Cardiac septum (tissue), 1 donor: ENCODE results near the gene TDP1. TPM values are rescaled to one million over a fixed set of nuclear protein-coding genes. Genes with fewer than 3 reads are reported as not detected.
"Not testable (repeated sequence)": the region's sequence is repeated elsewhere in the genome, so short reads cannot be mapped to it uniquely, and the experiment has no call there.

Experiments used
- DNase-seq: peaks from one replicate; pipeline ENCODE4 v3.0.0-alpha.2; 2020; ENCODE audit warnings: low spot score
- intact Hi-C: fragments of 100-400 bp; cut with DNase I; formaldehyde crosslinking; loops from one replicate; pipeline ENCODE4 v1.14.0; 2022
- total RNA-seq: library from RNA; stranded (reverse); fragmentation: NEBNext Ultra II Directional; extraction: Animal tissue kit (Norgen Biotek cat#: 25700); gene quantifications from one replicate; pipeline ENCODE4 v1.2.1, GENCODE V29; 2021
- donor health status: DM: no; HTN: no; CAD: no.

The TDP1 gene
- total RNA-seq, 1 donor from 2014 or later: 2.8 TPM

DNA sequence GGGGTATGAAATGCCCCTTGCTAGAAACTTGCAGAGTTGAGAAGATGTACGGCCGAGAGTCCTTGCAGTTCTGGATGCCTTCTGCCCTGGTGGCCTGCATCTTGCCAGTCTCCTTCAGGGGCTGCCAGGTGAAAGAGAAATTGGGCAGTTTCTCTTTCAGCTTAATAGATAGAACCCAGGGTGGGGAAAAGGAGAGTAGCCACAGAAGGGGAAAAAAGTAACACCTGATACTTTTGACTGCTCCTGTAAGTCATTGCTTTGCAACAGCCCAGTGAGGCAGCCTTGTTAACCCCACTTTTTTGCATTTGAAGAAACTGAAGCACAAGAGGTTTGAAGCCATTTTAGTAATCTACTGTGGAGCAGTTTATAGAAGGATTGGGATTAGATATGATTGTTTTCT is 27.6 kb downstream of the TDP1 start:
- DNase-seq: no peak
- intact Hi-C loops: no loop called here

DNA sequence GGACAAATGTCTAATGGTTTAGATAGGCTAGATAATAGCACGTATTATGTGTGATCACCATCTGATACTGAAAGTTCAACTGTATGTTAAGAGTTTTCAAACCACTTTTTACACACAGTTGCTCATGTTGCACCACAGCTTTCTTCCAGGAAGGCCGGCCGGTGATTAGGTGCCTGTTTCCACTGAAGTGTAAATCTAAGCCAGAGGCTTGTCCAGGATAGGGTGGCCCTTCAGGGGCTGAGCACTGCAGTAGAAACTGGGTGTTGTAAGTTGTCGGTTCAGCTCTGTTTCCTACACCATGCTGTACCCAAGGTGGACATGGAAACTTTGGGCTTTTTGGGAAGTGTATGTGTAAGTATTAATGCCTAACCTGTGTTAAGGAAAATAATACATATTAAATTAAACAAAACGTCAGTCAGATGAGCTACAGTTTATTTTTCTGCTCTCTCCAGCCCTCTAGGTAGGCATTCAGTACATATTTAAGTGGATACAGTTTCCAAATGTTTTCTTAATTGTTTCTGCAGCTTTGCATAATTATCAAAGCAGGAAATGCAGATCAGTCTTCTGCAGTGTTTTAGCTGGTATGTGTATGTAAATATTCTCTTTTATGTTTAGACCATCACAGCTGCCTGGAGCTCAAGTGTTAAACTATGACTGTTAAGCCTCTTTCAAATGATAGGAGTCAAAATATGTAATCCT is 30.9 kb downstream of the TDP1 start:
- intact Hi-C loops: no loop called here
- no peak for DNase-seq

DNA sequence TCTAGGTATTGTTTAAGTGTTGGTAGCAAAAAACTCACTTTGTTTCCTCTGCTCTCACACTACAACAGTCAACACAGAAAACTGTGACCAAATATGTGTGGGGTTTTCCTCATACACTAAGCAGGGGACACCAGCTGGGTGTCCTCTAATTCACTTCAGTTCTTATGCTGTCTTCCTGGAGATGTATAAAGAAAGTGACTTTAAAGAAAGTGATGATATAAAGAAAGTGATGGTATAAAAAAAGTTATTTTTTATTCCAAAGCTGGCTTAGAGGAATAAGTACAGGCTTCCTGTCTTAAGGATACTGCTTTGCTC is 31.4 kb downstream of the TDP1 start:
- no peak for DNase-seq
- intact Hi-C loops: no loop called here

DNA sequence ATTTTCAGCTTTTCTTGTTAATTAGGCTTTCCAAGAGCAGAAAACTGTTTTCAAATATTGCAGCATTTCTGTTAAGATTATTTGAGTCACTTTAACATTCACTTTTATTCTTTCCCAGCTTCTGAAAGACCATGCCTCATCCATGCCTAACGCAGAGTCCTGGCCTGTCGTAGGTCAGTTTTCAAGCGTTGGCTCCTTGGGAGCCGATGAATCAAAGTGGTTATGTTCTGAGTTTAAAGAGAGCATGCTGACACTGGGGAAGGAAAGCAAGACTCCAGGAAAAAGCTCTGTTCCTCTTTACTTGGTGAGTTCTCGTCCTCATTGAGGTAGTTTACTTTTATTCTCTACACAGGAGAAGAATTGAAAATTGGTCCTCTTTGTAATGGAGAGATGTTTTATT is 33.1 kb downstream of the TDP1 start:
- no peak for DNase-seq
- intact Hi-C loops: no loop called here

DNA sequence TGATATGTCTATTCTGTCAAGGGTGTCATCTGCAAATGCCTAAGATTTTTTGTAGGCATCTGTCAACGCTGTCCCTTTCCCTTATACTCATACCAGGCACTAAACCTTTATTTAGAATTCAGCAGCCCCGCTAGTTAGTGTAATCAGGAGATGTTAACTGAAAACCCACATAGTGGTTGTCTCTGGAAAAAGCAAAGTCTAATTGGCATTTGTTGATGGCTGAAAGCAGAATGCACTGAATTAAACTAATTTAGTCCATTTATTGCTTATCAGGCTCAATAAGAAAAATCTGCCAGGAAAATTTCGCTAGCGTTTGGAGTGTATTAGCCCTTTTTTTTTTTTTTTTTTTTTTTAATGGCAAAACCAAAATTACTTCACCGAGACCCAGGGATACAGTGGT is 34.5 kb downstream of the TDP1 start:
- intact Hi-C loops: no loop called here
- DNase-seq: no peak

DNA sequence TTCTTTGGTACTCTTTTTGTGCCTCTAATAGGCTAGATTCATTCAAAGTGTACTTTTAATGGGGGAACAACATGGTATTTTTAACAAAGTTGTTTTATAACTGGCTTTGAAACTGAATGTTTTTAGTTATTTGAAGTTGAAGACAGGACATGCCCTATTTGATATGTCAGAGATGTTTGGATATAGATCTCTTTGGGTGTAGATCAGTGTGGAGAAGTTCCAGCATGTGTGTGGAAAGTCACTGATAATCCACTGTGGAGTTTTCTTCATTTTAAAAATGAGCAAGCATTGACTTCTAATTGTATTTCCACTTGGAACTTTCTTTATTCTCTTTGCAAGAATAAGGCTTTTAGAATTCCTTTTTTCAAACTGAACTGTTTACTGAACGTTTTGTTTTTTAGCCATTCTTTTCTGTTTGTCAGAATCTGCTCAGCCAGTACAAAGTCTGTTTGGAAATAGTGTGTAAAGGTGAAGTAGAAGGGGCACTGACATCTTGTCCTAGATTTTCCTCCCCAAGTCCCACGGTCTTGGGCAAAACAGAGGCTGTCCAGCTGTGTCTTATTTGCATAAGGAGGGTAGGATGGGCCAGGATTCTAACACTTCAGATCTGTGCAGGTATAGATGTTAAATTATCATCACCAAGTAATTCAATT is 35.0 kb downstream of the TDP1 start:
- intact Hi-C loops: no loop called here
- DNase-seq: no peak

DNA sequence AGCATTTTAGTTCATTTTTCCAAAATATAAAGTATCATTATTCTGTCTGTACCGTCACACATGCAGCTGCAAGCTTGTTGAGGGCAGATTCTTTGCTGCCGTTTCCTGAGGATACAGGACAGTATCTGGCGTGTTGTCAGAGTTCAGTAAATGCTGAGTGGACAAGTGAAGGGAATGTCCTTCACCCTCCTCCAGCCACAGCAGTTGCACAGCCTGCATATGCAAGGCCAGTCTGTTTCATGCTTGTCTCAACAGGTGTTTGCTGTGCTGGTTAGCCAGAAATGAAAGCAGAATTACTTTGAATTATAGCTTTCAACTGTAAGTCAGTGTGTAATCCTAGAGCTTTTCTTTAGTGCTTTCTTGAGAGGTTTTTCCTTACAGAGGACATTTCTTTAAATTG is 36.5 kb downstream of the TDP1 start:
- intact Hi-C loops: no loop called here
- no peak for DNase-seq

DNA sequence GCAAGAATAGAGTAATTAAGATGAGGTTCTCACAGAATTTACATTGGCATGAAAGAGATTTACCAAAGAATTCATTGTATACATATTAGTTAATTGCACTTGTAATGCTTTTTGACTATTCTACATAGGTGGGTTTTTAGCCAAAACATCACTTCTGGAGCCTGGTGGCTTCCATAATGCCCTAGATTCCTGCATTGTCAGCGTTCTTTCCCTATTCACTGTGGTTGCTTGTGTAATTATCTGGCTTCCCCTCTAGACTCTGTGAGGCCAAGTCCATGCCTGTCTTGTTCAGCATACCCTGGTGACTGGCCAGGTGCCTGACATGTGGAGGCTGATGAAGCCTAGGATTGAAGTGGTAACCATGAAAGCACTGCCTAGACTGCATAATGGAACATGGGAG is 41.2 kb downstream of the TDP1 start:
- no peak for DNase-seq
- intact Hi-C loops: no loop called here

DNA sequence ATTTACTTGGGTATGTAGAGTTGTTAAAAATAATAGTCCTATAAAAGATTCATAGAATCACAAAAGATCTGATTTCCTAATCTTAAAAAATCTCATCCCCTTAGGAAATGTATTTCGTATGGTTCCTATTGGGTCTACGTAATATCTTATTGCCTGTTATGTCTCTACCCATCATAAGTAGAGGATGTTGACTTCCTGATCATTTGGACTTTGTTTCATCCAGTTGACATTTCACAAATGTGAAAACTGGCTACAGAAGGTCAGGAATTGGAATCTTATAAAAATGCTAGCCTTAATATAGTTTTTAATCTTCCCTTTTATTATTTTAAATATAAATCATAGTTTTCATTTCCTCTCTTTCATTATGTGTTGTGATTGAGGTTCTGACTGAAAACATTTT is 45.2 kb downstream of the TDP1 start:
- no peak for DNase-seq
- intact Hi-C loops: no loop called here

DNA sequence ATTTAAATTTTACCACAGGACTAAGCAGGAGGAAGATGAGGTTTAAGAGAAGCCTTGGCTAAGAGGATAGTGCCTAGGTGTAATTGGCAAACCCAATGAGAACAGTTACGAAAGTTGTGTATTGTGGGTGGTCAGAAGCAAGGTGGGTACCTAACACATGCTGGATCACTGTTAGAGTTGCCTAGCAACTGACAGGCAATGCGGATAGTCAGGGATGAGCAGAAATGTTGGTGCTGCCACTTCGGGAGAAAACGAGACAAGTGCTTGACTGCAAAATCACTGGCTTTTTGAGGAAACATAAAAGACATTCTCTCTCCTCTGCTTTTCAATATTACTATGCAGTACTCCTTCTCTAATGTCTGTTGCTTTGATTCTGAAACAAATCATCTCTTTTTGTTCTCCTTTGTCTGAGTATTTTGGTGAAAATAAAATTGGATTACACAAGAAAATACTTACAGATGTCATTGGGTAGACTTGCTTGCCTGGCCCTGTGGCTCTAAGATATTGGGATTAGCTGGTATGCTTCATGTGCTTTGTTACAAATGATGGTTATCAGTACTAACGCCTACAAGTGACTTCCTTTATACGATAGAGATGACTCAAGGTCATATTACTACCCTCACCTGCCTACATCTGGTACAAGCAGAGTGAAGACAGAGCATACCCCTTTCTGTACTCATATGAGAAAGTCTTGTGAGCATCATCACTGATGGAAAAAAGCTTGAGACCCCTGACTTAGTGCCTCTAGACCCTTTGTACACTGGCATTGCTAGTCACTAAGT is 48.0 kb downstream of the TDP1 start:
- no peak for DNase-seq
- intact Hi-C loops: no loop called here

DNA sequence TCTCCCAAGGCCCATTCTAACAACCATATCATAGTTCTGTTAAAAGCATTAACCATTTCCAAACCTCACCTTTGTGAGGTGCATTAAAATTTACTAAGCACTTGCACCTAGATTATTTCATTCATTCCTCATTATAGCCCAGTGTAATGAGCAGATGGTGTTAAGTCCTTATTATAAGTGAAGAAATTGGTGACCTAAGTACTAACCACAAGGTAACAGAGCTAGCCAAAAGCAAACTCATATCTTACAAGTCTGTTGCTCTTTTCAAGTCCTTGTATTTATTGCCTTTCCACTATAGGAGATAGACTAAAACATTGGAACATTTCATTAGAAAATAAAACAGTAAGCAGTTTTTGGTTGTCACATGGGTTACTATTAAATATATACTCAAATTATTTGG is 49.7 kb downstream of the TDP1 start:
- intact Hi-C loops: no loop called here

DNA sequence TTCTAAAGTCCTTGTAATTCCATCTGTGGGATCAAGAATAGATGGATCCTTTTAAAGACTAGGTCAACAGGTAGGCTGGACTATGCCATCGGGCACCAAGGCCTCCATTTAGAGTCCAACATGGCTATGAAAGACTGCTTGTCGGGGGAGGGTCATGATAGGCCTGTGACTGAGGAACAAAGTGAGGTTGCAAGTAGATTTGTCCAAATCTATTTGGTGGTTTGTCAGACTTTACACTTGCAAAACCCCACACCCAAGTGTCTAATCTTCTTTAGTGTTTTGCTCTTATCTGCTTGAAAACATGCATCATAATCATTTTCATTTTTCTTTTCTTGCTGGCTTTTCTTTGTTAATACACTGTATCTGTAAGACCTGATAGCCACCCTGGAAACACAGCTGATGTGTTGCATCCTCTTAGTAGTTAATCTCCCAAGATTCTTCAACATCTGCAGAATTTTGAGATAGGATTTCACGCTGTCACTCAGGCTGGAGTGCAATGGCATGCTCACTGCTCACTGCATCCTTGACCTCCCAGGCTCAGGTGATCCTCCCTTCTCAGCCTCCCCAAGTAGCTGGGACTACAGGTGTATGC is 50.3 kb downstream of the TDP1 start:
- intact Hi-C loops: no loop called here
- DNase-seq: no peak

More for the DNA sequence above, 49.7 kb downstream of the TDP1 start:
- no peak for DNase-seq

DNA sequence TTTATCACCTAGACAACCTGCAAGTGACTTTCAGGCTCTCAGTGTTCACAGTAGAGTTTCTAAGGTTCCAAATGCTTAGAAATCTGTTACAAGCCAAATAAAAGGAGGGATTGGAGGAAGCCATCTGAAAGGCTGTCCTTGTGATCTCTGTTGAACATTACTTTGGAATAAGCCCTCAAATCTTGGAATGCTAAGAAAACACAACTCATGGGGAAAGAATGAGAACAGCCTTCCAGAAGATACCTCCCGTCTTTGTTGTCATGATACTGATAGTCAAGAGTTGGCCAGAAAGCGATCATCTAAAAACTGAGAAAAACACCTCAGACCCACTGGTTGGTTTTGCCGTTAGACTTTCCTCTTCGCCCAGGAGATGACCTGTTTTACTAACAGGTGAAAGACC is 61.6 kb downstream of the TDP1 start:
- intact Hi-C loops: no loop called here
- no peak for DNase-seq

DNA sequence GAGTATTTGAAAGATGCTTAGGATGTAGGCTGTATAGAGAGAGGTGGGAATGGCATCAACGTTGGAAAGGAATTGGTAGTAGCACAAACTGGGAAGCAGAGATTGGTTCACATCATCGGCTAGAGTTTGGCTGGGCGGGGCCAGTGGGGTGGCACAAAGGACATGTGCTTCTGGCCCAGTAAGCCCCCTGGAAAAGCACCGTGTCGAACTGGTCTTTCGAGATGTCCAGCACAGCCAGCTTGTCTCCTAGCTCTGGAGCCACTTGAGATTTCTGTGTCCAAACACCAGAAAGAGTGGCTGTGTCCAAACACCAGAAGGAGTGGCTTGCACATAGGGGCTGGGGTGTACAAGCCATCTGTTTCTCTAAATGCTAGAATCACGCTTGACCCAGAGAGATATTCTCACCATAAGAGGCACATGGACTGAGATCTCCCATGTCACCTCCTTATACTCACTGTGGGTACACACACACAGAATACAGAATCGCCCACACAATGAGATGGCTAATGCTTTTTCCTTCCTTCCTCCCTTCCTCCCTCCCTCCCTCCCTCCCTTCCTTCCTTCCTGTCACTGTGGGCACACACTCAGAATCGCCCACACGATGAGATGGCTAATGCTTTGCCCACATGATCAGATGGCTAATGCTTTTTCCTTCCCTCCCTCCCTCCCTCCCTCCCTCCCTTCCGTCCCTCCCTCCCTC is 64.2 kb downstream of the TDP1 start:
- no peak for DNase-seq
- intact Hi-C loops: no loop called here

DNA sequence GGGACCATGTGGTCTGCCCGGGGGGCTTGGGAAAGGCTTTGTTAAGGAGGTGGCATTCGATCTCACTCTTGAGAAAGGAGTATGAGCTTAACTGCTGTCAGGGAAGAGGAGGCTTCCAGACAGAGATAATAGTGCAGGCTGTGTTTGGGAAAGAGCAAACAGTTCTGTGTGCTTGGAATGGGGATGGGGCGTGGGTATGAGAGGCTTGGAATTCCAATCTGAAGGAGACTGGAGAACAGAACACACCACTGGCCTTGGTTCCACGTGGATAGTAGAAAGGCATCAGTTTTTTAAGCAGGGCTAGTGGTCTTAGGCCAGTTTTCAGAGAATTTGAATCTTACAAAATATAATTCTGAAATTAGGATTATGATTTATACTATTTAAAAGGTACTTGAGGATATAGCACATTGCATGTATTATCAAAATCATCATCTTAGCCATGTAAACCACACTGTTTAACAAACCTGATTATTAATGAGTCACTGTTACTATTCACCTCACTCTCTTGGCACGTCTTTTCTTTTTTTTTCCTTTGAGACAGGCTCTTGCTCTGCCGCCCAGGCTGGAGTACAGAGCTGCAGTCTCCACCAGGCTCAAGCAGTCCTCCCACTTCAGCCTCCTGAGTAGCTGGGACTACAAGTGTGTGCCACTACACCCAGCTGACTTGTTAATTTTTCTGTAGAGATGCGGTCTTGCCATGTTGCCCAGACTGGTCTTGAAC is 67.6 kb downstream of the TDP1 start:
- no peak for DNase-seq
- intact Hi-C loops: no loop called here

DNA sequence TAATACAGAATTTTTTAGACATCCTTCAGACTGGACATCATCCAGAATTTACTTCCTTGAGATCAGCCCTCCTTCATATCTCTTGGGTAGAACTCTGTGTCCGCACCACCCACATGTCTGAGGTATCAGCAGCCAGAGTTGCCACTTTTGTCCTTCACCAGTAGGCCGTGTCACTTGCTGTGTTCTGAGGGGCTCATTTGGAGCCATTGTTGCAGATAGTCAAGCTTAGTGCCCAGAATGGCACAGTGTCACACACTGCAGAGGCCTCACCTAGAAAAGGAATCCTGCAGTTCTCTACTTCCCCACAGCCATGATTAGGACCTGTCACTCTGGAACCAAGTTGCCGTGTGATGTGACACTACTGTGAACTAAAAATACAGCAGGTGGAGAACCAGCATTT is 69.2 kb downstream of the TDP1 start:
- DNase-seq: no peak
- intact Hi-C loops: no loop called here

DNA sequence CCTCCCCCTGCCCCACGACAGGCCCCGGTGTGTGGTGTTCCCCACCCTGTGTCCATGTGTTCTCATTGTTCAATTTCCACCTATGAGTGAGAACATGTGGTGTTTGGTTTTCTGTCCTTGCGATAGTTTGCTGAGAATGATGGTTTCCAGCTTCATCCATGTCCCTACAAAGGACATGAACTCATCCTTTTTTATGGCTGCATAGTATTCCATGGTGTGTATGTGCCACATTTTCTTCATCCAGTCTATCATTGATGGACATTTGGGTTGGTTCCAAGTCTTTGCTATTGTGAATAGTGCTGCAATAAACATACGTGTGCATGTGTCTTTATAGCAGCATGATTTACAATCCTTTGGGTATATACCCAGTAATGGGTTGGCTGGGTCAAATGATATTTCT is 70.9 kb downstream of the TDP1 start:
- intact Hi-C loops, DNase-seq: not testable (repeated sequence)

DNA sequence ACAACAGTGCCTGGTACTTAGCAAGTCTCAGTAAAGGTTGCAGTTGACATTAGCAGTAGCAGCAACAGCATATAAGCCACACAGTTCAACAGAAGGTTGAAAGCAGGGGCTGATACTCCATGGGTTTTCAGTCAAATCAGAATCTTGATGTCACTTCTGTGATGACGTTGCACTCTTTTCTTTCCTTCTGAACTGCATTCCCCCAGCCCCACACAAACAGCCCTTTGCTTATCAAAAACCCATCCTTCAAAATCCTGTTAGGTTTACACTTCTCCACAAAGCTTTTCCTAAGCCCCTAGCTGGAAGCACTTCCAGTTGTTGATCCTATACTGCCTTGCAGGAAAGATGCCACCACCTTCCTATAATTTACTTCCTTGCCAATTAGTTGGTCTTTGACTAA is 72.1 kb downstream of the TDP1 start:
- intact Hi-C loops: no loop called here
- no peak for DNase-seq

DNA sequence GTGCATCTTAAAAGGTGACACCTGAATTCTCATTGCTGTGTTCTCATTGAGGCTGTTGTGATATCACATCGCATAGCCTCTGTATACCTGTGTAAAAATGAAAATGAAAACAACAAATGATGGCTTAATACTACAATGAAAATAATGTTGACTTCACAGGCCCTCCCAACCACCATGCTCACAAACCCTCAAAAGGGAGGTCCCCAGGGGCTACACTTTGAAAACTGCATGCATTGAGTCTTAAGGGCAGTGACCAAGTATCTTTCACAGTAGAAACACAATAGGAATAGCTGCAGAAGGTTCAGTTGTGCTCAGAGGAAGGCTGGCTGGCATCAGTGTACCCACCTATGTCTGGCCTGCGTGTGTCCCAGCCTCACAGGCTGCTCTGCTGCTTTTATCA is 78.4 kb downstream of the TDP1 start:
- intact Hi-C loops: no loop called here
- no peak for DNase-seq
